ENCODE results near the gene RIT2.

The RIT2 gene

DNA sequence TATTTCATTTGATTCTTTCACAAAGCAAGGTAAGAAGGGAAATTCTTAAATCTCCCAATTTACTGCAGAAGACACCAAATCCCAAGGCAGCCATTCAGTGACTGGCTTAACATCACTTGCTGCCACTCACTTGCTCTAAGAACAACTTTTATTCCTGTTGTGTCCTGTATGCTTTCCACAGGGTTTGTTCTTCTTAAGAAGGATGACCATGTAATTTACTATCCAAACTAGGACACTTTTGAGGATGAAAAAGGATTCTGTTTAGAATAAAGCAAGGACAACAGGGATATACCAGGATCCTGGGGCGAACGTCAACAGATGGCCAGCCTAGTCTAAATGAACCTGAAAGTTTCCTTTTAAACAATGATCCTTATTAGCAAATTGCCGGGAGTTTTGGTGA lies 34.8 kb downstream of the RIT2 start:
- DNase-seq, result no peak

DNA sequence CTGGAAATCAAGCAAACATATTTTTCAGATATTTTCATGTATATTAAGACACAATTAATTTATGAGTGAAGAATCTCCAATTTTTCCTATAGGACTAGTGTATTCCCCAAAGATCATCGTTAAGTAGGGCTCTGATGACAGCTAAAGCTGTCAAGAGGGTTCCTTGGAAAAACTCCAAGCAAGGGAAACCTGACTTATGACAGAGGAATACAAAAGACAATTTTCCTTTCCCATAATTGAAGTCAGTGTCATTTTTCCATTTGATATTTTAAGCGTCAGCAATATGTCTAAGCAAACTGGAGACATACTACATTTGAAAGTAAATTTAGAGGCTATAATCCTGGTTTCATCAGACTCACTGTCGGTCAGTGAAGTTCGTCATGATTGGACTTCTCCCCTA lies 36.1 kb downstream of the RIT2 start:
- no peak for DNase-seq

DNA sequence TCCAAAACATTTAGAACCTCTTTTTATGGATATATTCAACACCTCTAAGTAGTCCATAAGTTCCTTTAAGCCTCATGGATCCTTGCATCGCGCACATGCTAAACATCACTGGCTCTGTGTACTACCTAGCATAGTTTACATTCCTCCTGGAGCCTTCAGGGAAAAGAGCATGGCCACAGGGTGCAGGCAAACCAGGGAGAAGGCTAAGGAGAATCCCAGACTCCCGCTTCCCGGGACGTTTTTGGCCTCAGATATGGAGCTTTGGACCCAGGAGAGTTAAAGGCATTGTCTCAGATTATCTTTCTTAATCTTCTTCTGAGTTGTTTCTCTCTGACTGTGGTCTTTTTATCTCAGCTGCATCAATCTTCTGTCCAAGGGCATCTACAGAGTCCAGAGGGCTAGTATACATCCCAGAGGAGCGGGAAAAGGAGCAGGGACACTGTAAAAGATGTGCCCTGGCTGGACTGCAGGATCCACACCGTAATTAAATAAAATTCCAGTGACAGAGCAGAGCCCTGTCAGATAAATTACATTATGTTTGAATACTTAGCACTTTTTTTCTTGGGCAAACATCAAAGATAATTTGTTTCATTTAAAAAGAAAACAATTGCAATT lies 36.9 kb downstream of the RIT2 start:
- no peak for DNase-seq

DNA sequence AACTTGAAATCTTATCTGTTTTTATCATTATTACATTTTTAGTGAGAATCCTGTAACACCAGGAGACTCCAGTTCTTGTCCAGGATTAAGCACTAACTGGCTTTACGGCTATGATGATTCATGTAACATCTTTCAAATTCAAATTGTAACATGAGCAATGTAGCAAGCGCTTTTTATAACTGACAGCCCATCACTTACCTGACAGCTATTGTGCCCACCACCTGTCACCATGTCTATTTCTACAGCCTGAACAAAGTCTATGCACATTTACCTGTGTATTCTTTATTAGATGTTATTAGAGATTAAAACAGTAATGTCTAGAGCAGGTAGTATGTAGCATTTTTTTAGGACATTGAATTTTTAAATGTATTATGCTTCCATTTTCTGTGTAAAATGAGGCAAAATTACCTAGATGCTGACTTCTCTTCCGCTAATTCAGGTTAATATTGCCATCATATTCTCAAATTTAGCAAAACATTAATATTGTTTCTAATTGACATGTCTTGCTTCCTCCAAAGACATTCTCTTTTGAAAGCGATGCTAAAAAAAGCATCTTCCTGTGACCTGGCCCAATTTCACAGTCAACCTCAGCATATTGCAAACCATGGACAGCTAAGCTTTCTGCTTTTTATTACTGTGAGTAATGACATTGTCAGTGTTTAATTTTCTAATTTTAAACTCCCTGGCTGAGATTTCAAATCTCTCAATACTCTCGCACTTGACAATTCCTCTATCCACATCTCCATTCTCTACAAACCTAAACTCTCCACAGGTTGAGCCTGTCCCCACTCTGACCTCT lies 37.8 kb downstream of the RIT2 start:
- no peak for DNase-seq

DNA sequence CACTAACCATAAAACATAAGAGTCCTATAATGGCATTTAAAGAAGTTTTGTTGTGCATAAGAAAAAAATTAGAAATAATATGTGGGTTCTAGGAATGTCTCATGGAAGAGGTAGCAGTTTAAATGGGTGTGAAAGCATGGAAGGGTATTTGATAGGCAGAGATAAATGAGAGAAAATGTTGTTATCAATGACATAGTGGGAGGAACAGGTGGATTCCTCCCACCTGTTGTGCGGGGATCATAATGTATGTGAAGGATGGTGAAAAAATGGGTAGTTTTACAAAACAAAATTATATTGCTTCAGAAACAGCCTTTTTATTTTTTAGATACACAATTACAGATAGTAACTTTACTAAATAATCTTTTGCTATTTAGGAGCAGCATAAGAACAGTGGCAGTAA lies 41.7 kb downstream of the RIT2 start:
- no peak for DNase-seq

DNA sequence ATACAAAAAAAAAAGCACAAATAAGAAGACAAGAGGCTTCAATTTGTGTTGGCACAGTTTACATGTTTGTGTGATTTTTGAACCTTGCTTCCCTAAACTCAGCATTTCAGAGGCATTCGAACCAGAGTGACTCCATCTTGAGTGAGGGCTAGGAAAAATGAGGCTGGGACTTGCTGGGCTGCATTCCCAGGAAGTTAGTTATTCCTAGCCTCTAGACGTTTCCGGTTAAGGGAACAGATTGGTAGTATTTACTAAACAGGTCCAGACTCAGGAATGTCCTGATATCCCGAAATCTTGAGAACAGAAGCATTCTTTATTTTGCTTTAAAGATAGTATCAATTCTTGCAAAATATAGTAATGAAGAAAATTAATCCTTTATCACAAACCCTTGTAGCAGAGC lies 46.7 kb downstream of the RIT2 start:
- DNase-seq, result no peak

DNA sequence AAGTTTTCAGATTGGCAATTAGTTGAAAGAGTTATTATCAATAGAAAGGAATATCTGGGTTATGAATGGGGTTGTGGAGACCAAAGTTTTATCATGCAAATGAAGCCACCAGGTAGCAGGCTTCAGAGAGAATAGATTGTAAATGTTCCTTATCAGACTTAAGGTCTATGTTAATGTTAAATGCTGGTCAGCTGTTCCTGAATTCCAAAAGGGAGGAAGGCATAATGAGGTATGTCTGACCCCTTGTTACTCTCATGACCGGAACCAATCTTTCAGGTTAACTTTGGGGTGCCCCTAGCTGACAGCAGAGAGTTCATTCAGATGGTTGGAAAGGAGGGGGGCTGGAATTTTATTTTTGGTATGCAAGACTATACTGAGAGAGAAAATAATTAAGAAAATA lies 47.9 kb downstream of the RIT2 start:
- DNase-seq, result no peak

DNA sequence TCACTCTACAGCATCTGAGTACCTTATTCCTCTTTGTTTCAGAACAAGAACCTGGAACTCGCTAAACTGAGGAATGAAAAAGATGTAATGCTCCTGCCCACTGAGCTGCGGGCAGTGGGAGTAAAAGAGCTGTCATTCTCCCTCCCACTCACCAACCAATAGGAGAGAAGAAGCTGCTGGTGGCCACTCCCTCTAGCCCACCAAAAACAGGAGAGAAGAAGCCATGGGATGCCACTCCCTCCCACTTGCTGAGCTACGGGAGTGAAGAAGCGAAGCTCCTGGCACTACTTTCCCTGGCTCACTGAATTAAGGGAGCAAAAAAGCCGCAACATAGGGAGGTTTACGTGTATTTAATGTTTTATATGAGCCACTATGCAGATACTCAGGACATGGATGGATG lies 53.7 kb downstream of the RIT2 start:
- no peak for DNase-seq

DNA sequence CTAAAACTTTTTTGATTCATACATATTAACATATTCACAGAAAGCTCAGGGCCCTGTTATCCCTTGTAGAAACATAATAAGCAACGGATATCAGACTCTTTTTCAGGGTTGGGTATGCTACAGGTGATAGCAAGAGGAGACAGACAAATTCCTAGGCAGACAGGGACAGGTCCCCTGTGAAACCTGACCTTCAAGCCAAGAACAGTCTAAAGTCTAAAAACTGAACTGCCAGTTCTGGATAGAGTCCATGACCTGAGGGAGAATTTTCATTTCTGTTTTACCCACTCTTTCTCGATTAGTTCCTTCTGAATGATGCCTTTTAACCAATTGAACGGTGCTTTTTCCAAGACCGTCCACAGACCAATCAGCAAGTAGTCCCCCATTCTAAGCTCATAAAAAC lies 54.2 kb downstream of the RIT2 start:
- DNase-seq, result no peak

DNA sequence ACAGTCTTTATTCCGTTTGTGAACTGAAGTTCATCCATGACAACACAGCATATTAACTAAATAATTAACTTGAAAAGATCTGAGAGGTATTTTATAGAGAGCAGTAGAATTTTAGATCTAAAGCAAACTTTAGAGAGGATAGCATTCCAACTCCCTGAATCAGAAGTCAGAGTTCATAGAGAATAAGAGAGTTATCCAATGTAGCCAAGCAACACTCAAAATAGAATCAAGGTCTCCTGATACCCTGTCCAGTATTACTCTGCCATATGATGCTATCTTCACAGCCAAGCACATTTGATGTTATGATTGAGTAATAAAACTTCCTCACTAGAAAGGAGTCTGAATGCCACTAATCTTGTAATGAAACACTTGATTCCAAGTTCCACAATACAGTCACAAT lies 55.5 kb downstream of the RIT2 start:
- DNase-seq, result no peak

DNA sequence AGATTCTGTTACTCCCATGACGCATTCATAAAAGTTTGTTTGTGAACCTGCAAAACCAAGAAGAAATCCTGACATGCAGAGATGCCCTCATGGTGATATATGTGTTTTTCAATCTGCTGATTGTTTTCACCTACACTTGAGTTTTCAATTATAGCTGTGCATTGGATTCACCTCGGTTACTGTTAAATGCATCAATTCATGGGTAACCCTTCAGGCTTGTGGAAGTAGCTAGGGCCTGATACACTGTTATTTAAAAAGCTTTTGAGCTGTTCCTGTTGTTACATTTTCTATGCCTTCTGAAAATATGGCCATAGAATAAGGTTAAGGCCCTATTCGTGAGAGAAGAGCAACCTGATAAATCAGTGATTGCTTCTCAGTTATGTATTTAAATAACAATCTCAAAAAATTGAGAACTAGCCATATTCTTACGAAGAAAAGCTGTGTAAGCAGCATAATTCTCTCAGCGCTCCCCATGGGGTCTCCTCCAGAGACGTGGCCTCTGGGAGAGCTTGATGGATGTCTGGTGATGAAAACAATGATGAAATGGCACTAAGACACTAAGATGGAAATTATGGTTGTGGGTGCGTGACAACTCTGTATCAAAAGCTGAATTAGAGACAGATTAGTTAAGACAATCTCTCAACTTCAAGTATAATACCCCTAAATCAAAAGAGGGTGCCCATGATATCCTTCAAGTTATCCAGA lies 60.5 kb downstream of the RIT2 start:
- DNase-seq, result no peak

DNA sequence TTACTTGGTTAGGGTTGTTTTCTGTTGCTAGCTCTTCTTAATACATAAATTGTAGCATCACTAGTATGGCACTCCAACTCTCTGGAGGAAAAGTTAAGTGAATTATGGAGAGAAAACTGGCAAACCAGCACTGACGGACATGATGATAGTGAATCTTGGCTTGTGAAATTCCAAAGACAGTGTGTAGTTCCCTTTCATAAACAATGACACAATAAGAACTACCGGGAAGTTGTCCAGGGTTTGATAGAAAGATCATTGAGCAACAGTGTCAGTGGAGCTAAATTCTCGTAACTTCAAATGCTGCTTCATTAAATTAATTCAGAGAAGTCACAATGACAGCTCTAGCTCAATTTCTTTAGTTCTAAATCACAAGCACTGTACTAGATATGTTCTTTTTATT lies 66.5 kb downstream of the RIT2 start:
- DNase-seq, result no peak

DNA sequence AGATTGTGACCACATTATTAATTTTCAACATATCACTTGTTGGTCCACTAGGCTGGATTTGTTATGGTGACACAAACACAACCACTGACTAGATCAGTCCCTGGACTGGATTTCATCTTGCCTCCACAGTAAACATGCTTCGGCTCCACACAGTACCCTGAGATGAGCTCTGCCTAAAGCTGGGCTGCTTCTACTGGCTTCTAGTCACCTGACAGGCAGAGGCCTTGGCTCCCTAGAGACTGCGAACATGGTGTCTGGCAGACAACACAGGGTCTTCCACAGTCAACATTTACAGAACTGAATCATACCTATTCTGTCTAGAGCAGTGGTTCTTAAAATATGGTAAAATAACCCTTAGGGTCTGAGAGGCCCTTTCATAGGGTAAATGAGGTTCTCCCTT lies 69.2 kb downstream of the RIT2 start:
- DNase-seq, result no peak

DNA sequence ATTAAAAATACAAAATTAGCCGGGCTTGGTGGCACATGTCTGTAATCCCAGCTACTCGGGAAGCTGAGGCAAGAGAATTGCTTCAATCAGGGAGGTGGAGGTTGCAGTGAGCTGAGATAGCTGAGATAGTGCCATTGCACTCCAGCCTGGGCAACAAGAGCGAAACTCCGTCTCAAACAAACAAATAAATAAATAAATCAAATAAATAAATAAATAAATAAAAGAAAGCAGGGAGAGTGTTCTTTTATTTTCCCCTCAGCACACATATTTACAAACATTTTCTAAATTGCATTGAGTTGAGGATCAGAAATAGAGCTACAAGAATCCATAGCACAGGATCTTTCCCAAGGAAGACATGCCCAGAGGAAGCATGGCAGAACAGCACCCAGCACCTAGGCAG lies 71.9 kb downstream of the RIT2 start:
- DNase-seq, result no peak

DNA sequence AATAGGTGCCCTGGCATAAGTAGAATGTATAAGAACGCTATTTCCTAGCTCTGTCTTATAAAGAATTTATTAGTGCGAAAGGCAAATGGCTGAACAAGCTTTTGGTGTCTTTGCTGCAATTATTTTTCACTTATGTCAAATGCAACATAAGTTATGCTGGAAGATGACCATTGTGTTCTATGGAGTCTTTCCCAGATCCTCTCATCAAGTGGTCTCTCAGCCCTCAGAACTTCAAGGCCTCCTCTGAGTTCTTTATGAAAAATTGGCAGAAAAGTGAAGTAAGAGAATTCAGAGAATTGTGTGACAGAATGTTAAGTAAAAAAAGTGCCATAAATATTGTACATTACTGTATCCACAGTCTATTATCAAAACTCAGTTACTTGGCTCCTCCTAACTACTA lies 75.2 kb downstream of the RIT2 start:
- DNase-seq, result no peak

DNA sequence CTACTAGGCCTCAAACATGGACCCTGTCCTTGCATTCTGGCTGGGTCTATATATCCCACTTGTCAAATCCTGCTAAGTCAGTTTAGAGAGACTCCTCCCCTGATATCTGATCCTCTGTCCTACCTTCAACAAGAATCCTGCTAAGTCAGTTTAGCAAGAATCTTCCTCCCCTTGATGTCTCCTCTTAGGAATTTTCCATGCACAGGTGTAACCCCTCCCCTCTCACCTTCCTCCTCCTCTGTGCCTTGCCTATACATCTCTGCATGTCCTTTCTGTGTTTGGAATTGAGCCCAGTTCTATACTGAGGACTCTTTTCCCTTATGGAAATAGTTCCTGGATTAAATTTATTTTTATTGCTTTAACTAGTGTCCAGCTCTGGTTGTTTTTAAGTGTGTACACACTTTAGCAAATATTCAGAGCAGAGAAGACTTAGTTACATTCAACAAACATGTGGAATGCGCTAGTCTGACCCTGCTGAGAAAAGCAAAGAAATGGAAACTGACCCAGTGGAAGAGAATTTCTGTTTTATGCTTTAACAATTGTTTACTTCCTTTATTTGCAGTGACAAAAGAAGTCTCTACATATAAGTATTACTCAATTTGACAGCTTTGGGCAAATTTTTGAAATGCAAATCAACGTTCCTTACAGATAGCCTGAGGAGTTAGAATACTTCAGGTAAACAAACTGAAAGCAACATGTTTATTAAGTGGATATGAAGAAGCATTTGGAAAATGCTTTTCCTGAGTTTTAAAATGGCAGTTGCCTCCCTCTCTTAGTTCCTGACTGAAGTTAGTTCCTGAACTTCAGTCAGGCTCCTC lies 80.6 kb downstream of the RIT2 start:
- no peak for DNase-seq

DNA sequence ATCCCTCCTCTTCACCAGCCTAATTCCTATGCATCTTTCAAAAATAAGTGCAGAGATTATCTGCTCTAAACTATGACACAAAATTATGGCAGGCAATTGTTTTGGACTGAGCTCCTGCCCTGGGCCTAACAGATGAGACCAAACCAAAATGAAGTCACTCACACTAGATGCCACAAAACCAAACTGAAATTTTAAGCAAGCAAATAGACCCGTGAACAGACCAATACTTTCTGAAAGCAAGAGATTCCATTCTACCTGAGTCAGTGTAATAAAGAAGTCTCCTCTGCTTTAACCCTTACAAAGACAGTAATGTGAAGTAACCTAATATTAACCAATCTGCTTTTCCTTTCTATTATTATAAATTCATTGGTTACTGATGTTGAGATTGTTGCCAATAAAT lies 84.3 kb downstream of the RIT2 start:
- no peak for DNase-seq

DNA sequence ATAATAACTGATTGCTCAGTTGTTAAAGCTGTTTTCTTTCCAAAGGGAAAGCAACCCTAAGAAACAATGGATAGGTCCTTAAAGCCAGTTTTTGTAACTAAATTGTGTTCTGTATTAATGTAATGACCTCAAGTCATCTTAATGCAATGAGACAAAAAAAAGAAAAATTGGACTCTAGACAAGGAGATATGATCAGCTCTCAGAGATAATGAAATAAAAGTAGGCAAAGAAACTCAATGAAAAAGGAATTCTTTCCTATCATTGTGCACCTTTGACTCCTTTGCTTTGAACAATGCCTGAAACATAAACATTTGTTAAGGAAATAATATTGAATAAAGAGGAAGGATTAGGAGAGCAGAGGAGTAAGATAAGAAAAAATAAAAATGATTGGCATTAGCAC lies 86.1 kb downstream of the RIT2 start:
- DNase-seq, result no peak

DNA sequence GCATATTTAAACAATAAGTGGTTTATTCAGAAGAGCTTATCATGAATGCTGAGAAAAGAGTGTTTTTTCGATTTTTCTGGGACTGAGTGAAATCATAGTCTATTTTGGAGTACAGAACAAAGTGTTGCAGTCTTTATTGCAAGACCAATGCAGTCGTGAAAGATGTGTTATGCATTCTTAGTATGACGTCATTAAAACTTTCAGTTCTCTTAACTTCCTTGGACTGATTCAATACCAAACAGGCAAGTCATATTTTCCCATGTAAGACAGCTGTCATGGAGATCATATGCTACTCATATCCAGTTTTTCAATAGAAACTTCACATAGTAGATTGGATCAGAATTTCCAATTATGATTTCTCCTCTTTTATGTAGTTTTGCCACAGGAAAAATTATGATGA lies 92.6 kb downstream of the RIT2 start:
- no peak for DNase-seq

DNA sequence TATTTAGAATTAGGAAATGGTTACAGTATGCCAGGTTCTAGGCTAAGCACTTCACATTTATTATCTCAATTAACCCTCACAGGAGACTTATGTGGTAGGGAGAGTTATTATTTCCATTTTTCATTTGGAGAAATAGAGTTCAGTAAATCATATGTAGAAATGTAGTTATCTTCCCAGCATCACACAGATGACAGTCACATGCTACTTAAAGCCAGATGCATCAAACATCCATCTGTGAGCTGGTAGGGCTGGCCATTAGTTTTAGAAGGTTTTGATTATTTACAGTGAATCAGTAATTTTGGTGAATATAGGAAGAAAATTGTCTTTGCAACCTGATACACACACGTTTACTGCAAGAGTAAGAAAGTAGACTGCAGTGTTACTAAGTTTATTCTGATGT lies 97.9 kb downstream of the RIT2 start:
- DNase-seq, result no peak

DNA sequence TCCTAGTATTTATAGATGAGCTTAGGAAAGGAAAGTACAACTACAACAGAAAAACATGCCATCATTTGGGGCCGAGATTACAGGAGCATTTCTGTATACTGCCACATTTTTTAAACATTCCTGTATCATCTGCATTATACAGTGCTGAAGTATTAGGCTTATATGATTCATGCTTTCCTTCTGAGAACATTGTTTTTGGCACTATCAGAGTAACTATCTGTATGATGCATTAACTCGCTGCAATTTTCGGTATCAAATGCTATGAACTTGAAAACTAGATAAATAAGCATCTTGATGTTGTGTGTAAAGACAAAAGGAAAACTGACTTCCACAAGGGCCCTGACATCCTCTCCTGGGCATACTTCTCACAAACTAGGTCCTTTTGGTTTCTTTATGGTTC lies 102.0 kb downstream of the RIT2 start:
- no peak for DNase-seq

DNA sequence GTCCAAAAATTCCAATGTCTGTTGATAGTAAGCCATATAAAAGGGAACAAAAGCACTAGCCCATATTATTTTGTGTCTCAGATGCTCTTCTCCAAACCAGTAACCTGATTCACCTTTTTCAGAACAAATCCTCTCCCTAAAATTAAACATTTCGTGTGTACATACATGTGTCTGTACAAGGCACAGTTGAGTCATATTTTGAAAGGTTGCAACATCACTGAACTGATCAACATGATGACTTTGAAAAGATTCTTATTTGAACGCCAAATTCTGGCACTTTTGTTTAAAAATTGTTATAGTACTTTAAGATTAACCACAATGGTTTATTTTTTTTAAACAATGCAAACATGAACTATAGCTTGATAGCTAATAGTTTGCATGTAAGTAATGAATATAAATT lies 102.5 kb downstream of the RIT2 start:
- DNase-seq, result no peak

DNA sequence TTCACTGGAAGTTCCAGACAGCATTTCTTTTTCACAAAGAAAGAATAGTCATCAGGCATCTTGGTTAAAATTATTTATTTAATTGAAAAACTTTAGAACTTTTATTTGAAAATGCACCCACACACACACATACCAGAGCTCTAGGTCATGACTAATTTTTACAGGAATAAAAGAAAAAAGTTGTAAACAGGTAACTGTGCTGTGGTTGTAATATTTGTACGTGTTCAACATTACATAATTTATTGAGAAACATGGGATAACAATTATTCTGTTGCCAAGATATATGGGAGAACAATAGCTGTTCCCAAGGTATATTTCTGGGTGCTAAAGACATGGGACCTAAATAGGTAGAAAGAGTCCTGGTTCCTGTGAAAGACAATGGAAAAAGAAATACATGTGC lies 104.9 kb downstream of the RIT2 start:
- no peak for DNase-seq

DNA sequence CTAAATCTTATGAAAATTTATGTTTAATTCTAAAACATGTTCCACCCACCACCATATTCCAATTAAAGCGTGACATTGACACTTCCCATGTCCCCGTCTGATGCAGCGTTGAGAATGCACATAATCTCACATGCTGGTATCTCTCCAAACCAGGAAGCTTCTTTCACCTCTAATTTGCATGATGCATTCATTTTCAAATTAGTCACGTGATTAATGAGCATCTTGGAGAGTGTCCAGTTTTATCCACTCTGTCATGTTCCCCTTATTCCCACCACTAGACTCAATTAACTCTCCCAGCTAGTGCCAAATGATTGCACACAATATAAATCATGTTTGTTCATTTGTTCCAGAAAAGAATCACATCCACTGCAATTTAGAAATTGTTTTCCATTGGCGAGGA lies 105.8 kb downstream of the RIT2 start:
- no peak for DNase-seq

Measured in CD4-positive, alpha-beta T cell treated with Interferon gamma for 1 hour (primary cell).